HG03378 (cell line): ENCODE measurements around the gene DDX52.

ENCODE experiments used
- ATAC-seq: cut with Tn5 transposase; IDR thresholded peaks from one replicate; pipeline ENCODE4 v1.9.1; 2021; ENCODE audit warnings: mild to moderate bottlenecking, moderate library complexity; ENCODE audit not compliant: unreplicated experiment

The DDX52 gene

DNA sequence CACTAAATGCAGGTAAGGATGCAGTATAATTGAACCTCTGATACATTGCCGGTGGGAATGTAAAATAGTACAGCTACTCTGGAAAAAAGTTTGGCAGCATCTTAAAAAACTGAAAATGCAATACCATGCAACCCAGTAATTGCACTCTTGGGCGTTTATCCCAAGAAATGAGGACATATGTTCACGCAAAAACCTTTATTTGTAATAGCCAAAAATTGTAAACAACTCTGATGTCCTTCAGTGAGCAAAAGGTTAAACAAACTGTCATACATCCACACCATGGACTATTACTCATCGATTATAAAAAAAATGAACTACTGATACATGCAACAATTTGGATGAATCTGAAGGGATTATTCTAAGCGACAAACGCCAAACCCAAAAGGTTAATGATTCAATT, 51.0 kb downstream of the DDX52 start:
- no peak for ATAC-seq

DNA sequence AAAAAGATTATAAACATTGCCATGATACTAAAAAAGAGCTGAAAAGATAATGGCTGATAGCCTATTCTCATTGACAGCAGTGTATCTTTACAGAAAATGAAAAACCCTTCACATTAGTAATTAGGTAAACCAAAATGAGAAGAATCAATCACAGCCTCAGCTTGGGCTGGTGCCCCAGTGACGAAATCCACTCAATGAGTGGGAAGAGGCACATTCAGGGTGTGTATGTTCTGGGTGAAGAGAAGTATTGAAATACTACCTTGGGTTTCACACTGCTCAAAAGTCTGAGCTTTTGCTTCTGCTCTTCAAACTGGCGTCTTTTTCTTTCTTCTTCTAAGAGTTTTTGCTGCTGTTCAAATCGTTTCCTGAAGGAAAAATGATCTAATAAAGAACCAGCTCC, 58.2 kb downstream of the DDX52 start:
- no peak for ATAC-seq

- no peak for ATAC-seq
These were observed 67.0 kb downstream of the DDX52 start for GRCh38 chr17:37576281-37576680.

DNA sequence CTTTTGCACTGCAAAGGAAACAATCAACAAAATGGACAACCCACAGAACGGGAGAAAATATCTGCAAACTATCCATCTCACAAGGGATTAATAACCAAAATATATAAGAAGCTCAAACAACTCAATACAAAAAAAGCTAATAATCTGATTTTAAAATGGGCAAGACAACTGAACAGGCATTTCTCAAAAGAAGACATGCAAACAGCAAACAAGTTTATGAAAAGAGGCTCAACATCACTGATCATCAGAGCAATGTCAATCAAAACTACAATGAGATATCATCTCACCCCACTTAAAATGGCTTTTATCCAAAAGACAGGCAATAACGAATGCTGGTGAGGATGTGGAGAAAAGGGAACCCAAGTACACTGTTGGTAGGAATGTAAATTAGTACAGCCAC, 68.8 kb downstream of the DDX52 start:
- no peak for ATAC-seq

- no peak for ATAC-seq
These were observed 71.6 kb downstream of the DDX52 start for GRCh38 chr17:37571674-37572073.

- ATAC-seq: no peak
These were observed 72.6 kb downstream of the DDX52 start for GRCh38 chr17:37570527-37571093.

DNA sequence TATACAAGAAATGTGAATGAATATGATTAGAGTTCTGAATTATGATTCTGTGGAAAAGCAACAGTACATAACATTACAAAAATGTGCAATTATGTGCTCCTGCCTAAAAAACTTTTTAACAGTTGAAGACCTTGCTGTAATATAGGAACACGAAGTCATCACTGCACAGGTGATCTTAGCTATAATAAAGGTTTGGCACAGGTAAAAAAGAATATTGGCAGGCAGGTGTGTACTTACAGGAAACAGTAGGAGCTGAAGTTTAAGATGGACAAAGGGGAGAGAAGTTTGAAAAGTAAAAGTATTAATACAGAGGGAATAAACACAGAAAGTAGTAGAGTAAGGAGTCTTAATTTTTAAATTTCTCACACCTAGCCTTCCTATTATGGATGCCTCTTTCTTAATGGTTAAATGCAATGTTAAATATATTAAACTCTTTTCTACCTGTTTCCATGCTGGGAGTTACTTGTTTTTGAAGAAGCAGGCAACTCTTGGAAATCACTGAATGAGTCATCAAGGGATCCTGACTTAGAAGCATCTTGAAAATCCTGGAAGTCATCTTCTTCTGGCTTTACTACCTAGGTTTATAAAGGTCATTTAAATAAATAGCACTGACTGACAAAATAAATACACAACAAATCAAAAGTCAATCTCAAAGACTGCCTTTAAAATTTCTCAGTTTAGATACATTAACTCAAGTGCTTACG, 74.7 kb downstream of the DDX52 start:
- ATAC-seq: no peak

DNA sequence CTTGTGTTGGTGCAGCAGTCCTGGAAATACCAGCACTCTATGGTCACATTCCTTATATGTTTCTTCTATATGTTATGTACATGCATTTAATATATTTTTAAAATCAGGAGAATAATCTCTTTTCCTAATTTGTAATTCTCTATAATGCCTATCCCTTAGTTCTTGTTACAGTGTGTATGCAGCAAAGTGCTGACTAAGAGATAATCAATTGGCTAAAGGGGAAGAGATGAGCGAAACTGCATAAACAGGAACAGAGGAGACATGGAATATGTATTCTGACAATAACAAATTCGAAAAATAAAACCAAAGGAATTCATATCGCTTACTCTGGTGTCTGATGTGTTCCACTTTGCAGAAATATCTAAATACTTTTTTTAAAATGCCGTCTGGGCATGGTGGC, 75.7 kb downstream of the DDX52 start:
- ATAC-seq: no peak

- no peak for ATAC-seq
These were observed 76.1 kb downstream of the DDX52 start for GRCh38 chr17:37567137-37567536.

- ATAC-seq: no peak
These were observed 79.0 kb downstream of the DDX52 start for GRCh38 chr17:37564252-37564651.

GRCh38 chr17:37562016-37562745, 81.1 kb downstream of the DDX52 start:
- no peak for ATAC-seq
